ENCODE results near the gene KIFAP3. TPM values are rescaled to one million over a fixed set of nuclear protein-coding genes. Genes with fewer than 3 reads are reported as not detected.
"Not testable (repeated sequence)": the region's sequence is repeated elsewhere in the genome, so short reads cannot be mapped to it uniquely, and the experiment has no call there.

KIFAP3 gene
- total RNA-seq, 1 experiment from 2014 or later, result 2.3 TPM

DNA sequence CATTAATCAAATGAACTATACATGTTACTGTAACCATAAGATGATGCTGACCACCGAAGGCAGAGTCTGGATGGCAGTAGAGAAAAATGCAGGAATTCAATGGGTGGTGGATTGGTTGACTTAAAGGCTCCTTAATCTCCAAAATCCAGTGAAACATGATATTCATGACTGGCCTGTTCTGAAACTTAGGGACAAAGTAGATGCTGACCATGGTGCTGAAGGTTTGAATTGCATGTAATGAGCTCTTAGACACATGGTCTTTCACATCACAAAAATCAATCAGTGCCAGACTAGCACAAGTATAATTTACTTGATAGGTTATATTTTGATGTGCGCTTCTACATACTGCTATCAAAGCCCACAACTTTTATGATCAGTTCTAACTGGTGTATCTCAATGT, 40.4 kb upstream of the KIFAP3 start (continued):
- TF ChIP-seq HMGXB4 (CRISPR knock-in tag; IDR thresholded peaks at IDR 0.05) (no peak), IRF2 (CRISPR knock-in tag; IDR thresholded peaks at IDR 0.05; ENCODE audit: borderline replicate concordance, low read depth) (no peak), NR3C1 (CRISPR knock-in tag; conservative IDR thresholded peaks at IDR 0.05; ENCODE audit: low read depth) (no peak), FOXJ3 (CRISPR knock-in tag; IDR thresholded peaks at IDR 0.05; ENCODE audit: borderline replicate concordance) (no peak)
- TF ChIP-seq, protein P1, sequence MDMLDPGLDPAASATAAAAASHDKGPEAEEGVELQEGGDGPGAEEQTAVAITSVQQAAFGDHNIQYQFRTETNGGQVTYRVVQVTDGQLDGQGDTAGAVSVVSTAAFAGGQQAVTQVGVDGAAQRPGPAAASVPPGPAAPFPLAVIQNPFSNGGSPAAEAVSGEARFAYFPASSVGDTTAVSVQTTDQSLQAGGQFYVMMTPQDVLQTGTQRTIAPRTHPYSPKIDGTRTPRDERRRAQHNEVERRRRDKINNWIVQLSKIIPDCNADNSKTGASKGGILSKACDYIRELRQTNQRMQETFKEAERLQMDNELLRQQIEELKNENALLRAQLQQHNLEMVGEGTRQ (CRISPR knock-in tag; IDR thresholded peaks at IDR 0.05), result no peak

GRCh38 chr1:170113140-170113539, 38.6 kb upstream of the KIFAP3 start:
- ATAC-seq; H3K4me3 Mint-ChIP-seq; DNase-seq (ENCODE audit: low spot score); POLR2A ChIA-PET; CTCF ChIA-PET; H3K27me3 Mint-ChIP-seq (ENCODE audit: low read depth); H3K27ac Mint-ChIP-seq; H3K4me1 Mint-ChIP-seq: not testable (repeated sequence)
- Mint-ChIP-seq H3K36me3 (peaks cover 17% of the 10 kb centered on the region), H3K9me3 (peaks cover 45% of the 10 kb centered on the region)

DNA sequence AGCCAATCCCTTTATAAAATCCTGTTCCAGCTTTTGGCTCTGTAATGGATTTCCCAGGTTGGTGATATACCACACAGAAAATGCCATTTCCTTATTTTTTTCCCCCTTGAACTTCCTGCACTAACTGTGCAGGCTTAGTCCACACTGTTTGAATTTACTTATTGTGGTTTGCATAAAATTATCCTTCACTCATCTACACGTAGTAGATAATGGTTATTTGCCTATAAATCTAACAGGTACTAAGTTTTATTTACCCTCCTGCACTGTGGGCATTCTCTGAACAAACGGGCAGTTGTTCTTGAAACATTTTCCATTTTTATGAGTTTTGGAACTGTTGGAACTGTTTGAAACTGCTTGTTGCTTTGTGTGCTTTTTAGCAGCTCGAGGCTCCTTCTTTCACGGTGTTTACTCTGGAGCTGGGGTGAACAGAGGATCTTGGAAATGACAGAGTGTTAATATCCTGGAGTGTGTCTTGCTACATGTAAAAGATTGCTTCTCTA, 23.0 kb upstream of the KIFAP3 start:
- no peaks in the 10 kb centered on the region for H3K36me3 Mint-ChIP-seq
- no peak for ATAC-seq
- peaks cover 34% of the 10 kb centered on the region for H3K4me1 Mint-ChIP-seq
- ChIA-PET POLR2A (no interaction called here), CTCF (no interaction called here)
- no peak for DNase-seq (ENCODE audit: low spot score)
- no peak overlapping the region for H3K4me3 Mint-ChIP-seq
- H3K9me3 Mint-ChIP-seq, result no peaks in the 10 kb centered on the region
- H3K27me3 Mint-ChIP-seq (ENCODE audit: low read depth), result peaks cover 3% of the 10 kb centered on the region; the same call in 1 of the 2 replicates
- no peak for TF ChIP-seq IRF2 (CRISPR knock-in tag; IDR thresholded peaks at IDR 0.05; ENCODE audit: borderline replicate concordance, low read depth)
- TF ChIP-seq, protein P2, sequence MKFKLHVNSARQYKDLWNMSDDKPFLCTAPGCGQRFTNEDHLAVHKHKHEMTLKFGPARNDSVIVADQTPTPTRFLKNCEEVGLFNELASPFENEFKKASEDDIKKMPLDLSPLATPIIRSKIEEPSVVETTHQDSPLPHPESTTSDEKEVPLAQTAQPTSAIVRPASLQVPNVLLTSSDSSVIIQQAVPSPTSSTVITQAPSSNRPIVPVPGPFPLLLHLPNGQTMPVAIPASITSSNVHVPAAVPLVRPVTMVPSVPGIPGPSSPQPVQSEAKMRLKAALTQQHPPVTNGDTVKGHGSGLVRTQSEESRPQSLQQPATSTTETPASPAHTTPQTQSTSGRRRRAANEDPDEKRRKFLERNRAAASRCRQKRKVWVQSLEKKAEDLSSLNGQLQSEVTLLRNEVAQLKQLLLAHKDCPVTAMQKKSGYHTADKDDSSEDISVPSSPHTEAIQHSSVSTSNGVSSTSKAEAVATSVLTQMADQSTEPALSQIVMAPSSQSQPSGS (CRISPR knock-in tag; IDR thresholded peaks at IDR 0.05; ENCODE audit: borderline replicate concordance, low read depth), result no peak
- TF ChIP-seq, protein P3, sequence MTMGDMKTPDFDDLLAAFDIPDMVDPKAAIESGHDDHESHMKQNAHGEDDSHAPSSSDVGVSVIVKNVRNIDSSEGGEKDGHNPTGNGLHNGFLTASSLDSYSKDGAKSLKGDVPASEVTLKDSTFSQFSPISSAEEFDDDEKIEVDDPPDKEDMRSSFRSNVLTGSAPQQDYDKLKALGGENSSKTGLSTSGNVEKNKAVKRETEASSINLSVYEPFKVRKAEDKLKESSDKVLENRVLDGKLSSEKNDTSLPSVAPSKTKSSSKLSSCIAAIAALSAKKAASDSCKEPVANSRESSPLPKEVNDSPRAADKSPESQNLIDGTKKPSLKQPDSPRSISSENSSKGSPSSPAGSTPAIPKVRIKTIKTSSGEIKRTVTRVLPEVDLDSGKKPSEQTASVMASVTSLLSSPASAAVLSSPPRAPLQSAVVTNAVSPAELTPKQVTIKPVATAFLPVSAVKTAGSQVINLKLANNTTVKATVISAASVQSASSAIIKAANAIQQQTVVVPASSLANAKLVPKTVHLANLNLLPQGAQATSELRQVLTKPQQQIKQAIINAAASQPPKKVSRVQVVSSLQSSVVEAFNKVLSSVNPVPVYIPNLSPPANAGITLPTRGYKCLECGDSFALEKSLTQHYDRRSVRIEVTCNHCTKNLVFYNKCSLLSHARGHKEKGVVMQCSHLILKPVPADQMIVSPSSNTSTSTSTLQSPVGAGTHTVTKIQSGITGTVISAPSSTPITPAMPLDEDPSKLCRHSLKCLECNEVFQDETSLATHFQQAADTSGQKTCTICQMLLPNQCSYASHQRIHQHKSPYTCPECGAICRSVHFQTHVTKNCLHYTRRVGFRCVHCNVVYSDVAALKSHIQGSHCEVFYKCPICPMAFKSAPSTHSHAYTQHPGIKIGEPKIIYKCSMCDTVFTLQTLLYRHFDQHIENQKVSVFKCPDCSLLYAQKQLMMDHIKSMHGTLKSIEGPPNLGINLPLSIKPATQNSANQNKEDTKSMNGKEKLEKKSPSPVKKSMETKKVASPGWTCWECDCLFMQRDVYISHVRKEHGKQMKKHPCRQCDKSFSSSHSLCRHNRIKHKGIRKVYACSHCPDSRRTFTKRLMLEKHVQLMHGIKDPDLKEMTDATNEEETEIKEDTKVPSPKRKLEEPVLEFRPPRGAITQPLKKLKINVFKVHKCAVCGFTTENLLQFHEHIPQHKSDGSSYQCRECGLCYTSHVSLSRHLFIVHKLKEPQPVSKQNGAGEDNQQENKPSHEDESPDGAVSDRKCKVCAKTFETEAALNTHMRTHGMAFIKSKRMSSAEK (CRISPR knock-in tag; IDR thresholded peaks at IDR 0.05; ENCODE audit: borderline replicate concordance), result no peak
- H3K27ac Mint-ChIP-seq, result no peak overlapping the region

- ChIA-PET CTCF (no interaction called here), POLR2A (no interaction called here)
- H3K4me3 Mint-ChIP-seq, result no peak overlapping the region; the same call in 1 of the 2 replicates
- no peak for DNase-seq (ENCODE audit: low spot score)
- no peaks in the 10 kb centered on the region for H3K36me3 Mint-ChIP-seq
- no peak overlapping the region for H3K27ac Mint-ChIP-seq
- peaks cover 3% of the 10 kb centered on the region; the same call in 1 of the 2 replicates for H3K27me3 Mint-ChIP-seq (ENCODE audit: low read depth)
- H3K9me3 Mint-ChIP-seq, result peaks cover under 1% of the 10 kb centered on the region; the same call in 1 of the 2 replicates
- no peak for ATAC-seq
- H3K4me1 Mint-ChIP-seq, result peaks cover 34% of the 10 kb centered on the region
- TF ChIP-seq CREM (CRISPR knock-in tag; IDR thresholded peaks at IDR 0.05) (no peak), ZNF281 (CRISPR knock-in tag; IDR thresholded peaks at IDR 0.05) (no peak), RELA (CRISPR knock-in tag; IDR thresholded peaks at IDR 0.05; ENCODE audit: borderline replicate concordance) (no peak)
- TF ChIP-seq, protein P4, sequence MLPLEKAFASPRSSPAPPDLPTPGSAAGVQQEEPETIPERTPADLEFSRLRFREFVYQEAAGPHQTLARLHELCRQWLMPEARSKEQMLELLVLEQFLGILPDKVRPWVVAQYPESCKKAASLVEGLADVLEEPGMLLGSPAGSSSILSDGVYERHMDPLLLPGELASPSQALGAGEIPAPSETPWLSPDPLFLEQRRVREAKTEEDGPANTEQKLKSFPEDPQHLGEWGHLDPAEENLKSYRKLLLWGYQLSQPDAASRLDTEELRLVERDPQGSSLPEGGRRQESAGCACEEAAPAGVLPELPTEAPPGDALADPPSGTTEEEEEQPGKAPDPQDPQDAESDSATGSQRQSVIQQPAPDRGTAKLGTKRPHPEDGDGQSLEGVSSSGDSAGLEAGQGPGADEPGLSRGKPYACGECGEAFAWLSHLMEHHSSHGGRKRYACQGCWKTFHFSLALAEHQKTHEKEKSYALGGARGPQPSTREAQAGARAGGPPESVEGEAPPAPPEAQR (CRISPR knock-in tag; IDR thresholded peaks at IDR 0.05), result no peak
- TF ChIP-seq, protein P5, sequence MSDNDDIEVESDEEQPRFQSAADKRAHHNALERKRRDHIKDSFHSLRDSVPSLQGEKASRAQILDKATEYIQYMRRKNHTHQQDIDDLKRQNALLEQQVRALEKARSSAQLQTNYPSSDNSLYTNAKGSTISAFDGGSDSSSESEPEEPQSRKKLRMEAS (CRISPR knock-in tag; IDR thresholded peaks at IDR 0.05), result no peak
- TF ChIP-seq, protein P6, sequence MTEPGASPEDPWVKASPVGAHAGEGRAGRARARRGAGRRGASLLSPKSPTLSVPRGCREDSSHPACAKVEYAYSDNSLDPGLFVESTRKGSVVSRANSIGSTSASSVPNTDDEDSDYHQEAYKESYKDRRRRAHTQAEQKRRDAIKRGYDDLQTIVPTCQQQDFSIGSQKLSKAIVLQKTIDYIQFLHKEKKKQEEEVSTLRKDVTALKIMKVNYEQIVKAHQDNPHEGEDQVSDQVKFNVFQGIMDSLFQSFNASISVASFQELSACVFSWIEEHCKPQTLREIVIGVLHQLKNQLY (CRISPR knock-in tag; IDR thresholded peaks at IDR 0.05), result no peak
Observed at GRCh38 chr1:170096806-170097340, 22.4 kb upstream of the KIFAP3 start.

Measured in WTC11 (cell line).